Colonic mucosa (tissue), 4 donors: ENCODE results near the gene SMPD3. TPM values are rescaled to one million over a fixed set of nuclear protein-coding genes. Genes with fewer than 3 reads are reported as not detected.

Source experiments
- DNase-seq: peaks from one replicate; pipeline ENCODE4 v3.0.0-alpha.2; 2020
- H3K27ac ChIP-seq: fragments of 200-600 bp; one replicate; pipeline ENCODE4 v1.8.0; 2021
- H3K27me3 ChIP-seq: fragments of 200-600 bp; one replicate; pipeline ENCODE4 v1.8.0; 2021
- H3K36me3 ChIP-seq: fragments of 200-600 bp; one replicate; pipeline ENCODE4 v1.8.0; 2021
- H3K4me1 ChIP-seq: fragments of 200-600 bp; one replicate; pipeline ENCODE4 v1.8.0; 2021; ENCODE audit warnings: mild to moderate bottlenecking
- H3K4me3 ChIP-seq: fragments of 200-600 bp; one replicate; pipeline ENCODE4 v1.8.0; 2021
- H3K9ac ChIP-seq, 2 donors: one replicate each; pipeline ENCODE4 v1.7.0; 2013; ENCODE audit warnings: control low read depth in 2 of 2, low read depth in 2 of 2, low read length in 2 of 2
- H3K9me3 ChIP-seq: fragments of 200-600 bp; one replicate; pipeline ENCODE4 v1.8.0; 2021
- CTCF ChIP-seq: fragments of 200-600 bp; IDR thresholded peaks from one replicate; pipeline ENCODE4 v1.8.0; 2022; ENCODE audit warnings: antibody characterized with exemption, mild to moderate bottlenecking
- intact Hi-C: fragments of 100-400 bp; cut with DNase I; formaldehyde crosslinking; loops from one replicate; pipeline ENCODE4 v1.14.1; 2022
- total RNA-seq, 2 donors: library from RNA; stranded (reverse); fragmentation: NEBNext Ultra II Directional in 1 of 2; extraction: Animal tissue kit (Norgen Biotek cat#: 25700) in 1 of 2; gene quantifications; one replicate each; pipeline ENCODE4 v1.2.1, GENCODE V29; 2021
- donor health status: healthy.
- donor health status: DM: no; HTN: no; CAD: no.
- donor health status: DM: no; HTN: no; CAD: no.

SMPD3 gene
- total RNA-seq, 2 donors from 2014 or later = 71.1 to 76.5 TPM

- Histone ChIP-seq H3K27me3 (no peaks in the 10 kb centered on the region), H3K4me3 (no peak overlapping the region), H3K36me3 (no peaks in the 10 kb centered on the region), H3K4me1 (peaks cover 11% of the 10 kb centered on the region), H3K27ac (no peak overlapping the region), H3K9ac (no peak overlapping the region), H3K9me3 (no peaks in the 10 kb centered on the region)
- no peak for TF ChIP-seq CTCF
- no peak for DNase-seq
- intact Hi-C loops = no loop called here
Observed at GRCh38 chr16:68378436-68379415, 69.6 kb downstream of the SMPD3 start.

DNA sequence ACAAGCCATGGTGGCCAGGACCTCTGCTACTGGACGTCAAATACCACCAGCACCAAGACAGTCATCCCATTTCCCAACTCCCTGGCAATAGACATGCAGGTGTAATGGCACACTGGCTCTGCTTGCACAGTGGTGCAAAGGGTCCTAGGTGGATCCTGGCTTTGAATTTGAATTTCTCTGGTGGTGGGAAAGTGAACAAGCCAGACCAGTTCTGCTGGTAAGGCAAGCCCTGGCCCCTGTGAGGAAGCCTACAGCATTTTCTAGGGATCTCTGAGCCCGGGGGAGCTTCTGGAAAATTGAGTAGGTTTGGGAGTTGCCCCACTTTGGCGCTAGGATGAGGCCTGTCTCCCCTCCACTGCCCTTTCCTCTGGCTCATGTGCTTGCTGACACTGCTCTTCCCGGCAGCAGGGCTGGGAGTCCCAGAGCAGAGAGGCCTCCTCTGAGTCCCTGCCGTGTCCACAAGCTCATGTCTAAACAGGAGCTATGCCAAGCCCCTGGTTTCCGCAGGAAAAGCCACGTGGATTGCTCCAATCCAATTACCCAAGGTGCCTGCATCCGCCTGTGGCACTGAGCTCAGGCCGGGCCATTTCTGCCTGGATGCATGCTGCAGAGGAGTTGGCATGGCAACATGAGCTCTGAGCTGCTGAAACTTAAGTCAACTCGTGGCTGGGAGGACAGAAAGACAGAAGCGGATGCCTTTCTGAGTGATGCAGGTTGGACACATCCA lies 70.5 kb downstream of the SMPD3 start:
- H3K9ac ChIP-seq = no peak overlapping the region
- H3K36me3 ChIP-seq = no peaks in the 10 kb centered on the region
- no peaks in the 10 kb centered on the region for H3K9me3 ChIP-seq
- no peak overlapping the region for H3K4me3 ChIP-seq
- no peak overlapping the region for H3K27ac ChIP-seq
- no peaks in the 10 kb centered on the region for H3K27me3 ChIP-seq
- intact Hi-C loops = no loop called here
- H3K4me1 ChIP-seq = peaks cover 3% of the 10 kb centered on the region
- DNase-seq = no peak
- no peak for TF ChIP-seq CTCF

- Histone ChIP-seq H3K27me3 (no peaks in the 10 kb centered on the region), H3K9me3 (no peaks in the 10 kb centered on the region), H3K36me3 (no peaks in the 10 kb centered on the region), H3K9ac (no peak overlapping the region), H3K4me3 (no peak overlapping the region), H3K27ac (no peak overlapping the region), H3K4me1 (no peaks in the 10 kb centered on the region)
- intact Hi-C loops = no loop called here
- no peak for TF ChIP-seq CTCF
- DNase-seq = no peak
Observed at GRCh38 chr16:68377221-68377620, 71.1 kb downstream of the SMPD3 start.

DNA sequence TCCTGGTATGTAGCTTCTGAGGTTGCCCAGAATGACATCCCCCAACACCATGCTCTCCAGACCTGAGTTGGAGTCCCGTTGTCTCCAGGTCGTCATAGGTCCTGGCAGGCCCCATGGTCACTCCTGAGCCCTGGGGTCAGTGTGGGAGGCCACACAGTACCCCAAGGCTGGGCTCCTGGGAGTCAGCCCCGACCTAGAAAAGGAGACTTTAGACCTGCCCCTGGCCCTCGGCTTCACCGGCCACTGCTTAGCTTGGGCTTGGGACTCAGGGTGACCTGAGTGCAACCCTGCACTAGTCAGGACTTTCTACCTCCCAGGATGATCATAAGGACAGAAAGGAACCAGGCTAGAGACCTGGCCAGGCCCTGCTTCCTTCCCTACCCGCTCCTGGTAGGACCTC lies 71.7 kb downstream of the SMPD3 start:
- intact Hi-C loops = no loop called here
- no peaks in the 10 kb centered on the region for H3K36me3 ChIP-seq

More for the DNA sequence above, 71.7 kb downstream of the SMPD3 start:
- Histone ChIP-seq H3K27me3 (no peaks in the 10 kb centered on the region), H3K9ac (no peak overlapping the region), H3K4me3 (no peak overlapping the region), H3K27ac (no peak overlapping the region), H3K4me1 (no peaks in the 10 kb centered on the region), H3K9me3 (no peaks in the 10 kb centered on the region)
- no peak for TF ChIP-seq CTCF
- DNase-seq = no peak
